Measurements from ENCODE around the gene TCTN2. TPM values are rescaled to one million over a fixed set of nuclear protein-coding genes. Genes with fewer than 3 reads are reported as not detected.
A peak's percentile ranks its signal among the peaks of the same experiment; 100 is the strongest.

The TCTN2 gene
- total RNA-seq, 1 donor from 2014 or later: 6.1 TPM

- DNase-seq (ENCODE audit: extremely low spot score in 2 of 2): no peak
- Histone ChIP-seq H3K9me3 (no peaks in the 10 kb centered on the region), H3K4me1 (no peaks in the 10 kb centered on the region), H3K27me3 (no peaks in the 10 kb centered on the region), H3K27ac (no peak overlapping the region), H3K4me3 (no peak overlapping the region), H3K36me3 (peaks cover 0 to 30% of the 10 kb centered on the region in 2 donors)
- intact Hi-C loops (cut with DNase I): no loop called here
- no peak for TF ChIP-seq POLR2AphosphoS5 (IDR thresholded peaks at IDR 0.05; ENCODE audit: insufficient read depth in 1 of 2, low read depth in 1 of 2)
Measured at GRCh38 chr12:123655420-123655819, 15.5 kb upstream of the TCTN2 start.

DNA sequence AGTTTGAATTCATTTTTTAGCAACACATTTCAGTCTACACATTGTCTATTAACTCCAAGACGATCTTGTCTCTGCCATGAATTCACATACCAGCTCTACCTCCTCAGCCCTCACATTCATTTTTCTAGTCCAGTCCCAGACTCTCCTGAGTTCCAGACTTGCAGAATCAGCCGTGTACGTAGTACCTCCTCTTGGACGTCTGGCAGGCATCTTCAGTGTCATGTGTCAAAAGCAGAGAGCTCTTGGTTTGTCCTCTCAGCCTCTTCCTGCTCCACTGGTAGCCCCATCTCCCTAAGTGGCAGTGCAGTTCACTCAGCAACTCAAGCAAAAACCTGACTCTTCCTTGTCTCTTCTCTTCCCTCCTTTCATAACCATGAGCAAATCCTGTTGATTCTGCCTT lies 14.5 kb upstream of the TCTN2 start:
- no peak overlapping the region for H3K27ac ChIP-seq
- H3K36me3 ChIP-seq: peaks cover 0 to 26% of the 10 kb centered on the region in 2 donors
- intact Hi-C loops (cut with DNase I): no loop called here

DNA sequence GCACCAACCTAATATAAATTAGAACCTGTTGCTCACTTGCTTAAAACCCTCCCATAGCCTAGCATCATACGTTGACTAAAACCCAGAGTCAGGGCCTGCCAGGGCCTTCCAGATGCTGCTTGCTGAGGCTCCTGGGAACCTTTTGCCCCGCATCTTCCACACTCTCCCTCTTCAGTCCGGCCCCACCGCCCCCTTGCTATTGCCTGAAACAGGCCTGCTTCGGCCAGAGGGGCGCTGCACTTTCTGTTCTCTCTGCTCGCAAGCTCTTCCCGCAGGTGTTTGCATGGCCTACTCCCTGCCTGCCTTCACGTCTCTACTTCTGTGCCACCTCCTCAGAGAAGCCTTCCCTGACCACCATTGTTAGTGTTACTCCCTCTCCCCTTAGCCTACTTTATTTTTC lies 13.7 kb upstream of the TCTN2 start:
- DNase-seq (ENCODE audit: extremely low spot score in 2 of 2): no peak
- no peaks in the 10 kb centered on the region for H3K4me1 ChIP-seq
- no peak overlapping the region for H3K4me3 ChIP-seq
- peaks cover 0 to 18% of the 10 kb centered on the region in 2 donors for H3K36me3 ChIP-seq
- TF ChIP-seq, protein P1, sequence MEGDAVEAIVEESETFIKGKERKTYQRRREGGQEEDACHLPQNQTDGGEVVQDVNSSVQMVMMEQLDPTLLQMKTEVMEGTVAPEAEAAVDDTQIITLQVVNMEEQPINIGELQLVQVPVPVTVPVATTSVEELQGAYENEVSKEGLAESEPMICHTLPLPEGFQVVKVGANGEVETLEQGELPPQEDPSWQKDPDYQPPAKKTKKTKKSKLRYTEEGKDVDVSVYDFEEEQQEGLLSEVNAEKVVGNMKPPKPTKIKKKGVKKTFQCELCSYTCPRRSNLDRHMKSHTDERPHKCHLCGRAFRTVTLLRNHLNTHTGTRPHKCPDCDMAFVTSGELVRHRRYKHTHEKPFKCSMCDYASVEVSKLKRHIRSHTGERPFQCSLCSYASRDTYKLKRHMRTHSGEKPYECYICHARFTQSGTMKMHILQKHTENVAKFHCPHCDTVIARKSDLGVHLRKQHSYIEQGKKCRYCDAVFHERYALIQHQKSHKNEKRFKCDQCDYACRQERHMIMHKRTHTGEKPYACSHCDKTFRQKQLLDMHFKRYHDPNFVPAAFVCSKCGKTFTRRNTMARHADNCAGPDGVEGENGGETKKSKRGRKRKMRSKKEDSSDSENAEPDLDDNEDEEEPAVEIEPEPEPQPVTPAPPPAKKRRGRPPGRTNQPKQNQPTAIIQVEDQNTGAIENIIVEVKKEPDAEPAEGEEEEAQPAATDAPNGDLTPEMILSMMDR (IDR thresholded peaks at IDR 0.05): no peak
- TF ChIP-seq POLR2A (IDR thresholded peaks at IDR 0.05): no peak
- TF ChIP-seq POLR2AphosphoS5 (IDR thresholded peaks at IDR 0.05; ENCODE audit: insufficient read depth in 1 of 2, low read depth in 1 of 2): no peak
- no peak overlapping the region for H3K27ac ChIP-seq
- H3K9me3 ChIP-seq: no peaks in the 10 kb centered on the region
- intact Hi-C loops (cut with DNase I): no loop called here
- no peaks in the 10 kb centered on the region for H3K27me3 ChIP-seq

More for the DNA sequence above, 14.5 kb upstream of the TCTN2 start:
- Histone ChIP-seq H3K4me3 (no peak overlapping the region), H3K4me1 (no peaks in the 10 kb centered on the region), H3K27me3 (no peaks in the 10 kb centered on the region), H3K9me3 (no peaks in the 10 kb centered on the region)
- TF ChIP-seq, protein P1 (IDR thresholded peaks at IDR 0.05): no peak
- TF ChIP-seq POLR2A (IDR thresholded peaks at IDR 0.05) (no peak), POLR2AphosphoS5 (IDR thresholded peaks at IDR 0.05; ENCODE audit: insufficient read depth in 1 of 2, low read depth in 1 of 2) (no peak)
- no peak for DNase-seq (ENCODE audit: extremely low spot score in 2 of 2)

GRCh38 chr12:123659996-123660727 lies 10.8 kb upstream of the TCTN2 start:
- Histone ChIP-seq H3K27ac (peak overlapping the region; percentile 73), H3K4me3 (no peak overlapping the region), H3K36me3 (peaks cover 0 to 22% of the 10 kb centered on the region in 2 donors), H3K27me3 (no peaks in the 10 kb centered on the region), H3K9me3 (no peaks in the 10 kb centered on the region), H3K4me1 (no peaks in the 10 kb centered on the region)
- DNase-seq (ENCODE audit: extremely low spot score in 2 of 2): no peak
- TF ChIP-seq POLR2AphosphoS5 (IDR thresholded peaks at IDR 0.05; ENCODE audit: insufficient read depth in 1 of 2, low read depth in 1 of 2): peak; percentile 23 to 70
- TF ChIP-seq, protein P1 (IDR thresholded peaks at IDR 0.05): no peak
- intact Hi-C loops (cut with DNase I): no loop called here

- Histone ChIP-seq H3K4me3 (no peak overlapping the region), H3K27me3 (no peaks in the 10 kb centered on the region), H3K36me3 (peaks cover 0 to 5% of the 10 kb centered on the region in 2 donors), H3K9me3 (no peaks in the 10 kb centered on the region), H3K27ac (no peak overlapping the region), H3K4me1 (peaks cover 15% of the 10 kb centered on the region)
- no peak for DNase-seq (ENCODE audit: extremely low spot score in 2 of 2)
- intact Hi-C loops (cut with DNase I): no loop called here
- TF ChIP-seq POLR2A (IDR thresholded peaks at IDR 0.05) (no peak), POLR2AphosphoS5 (IDR thresholded peaks at IDR 0.05; ENCODE audit: insufficient read depth in 1 of 2, low read depth in 1 of 2) (no peak)
- TF ChIP-seq, protein P1 (IDR thresholded peaks at IDR 0.05): no peak
Measured at GRCh38 chr12:123667771-123668170, 3.1 kb upstream of the TCTN2 start.
